ENCODE measurements around the gene MTHFD2L.

DNA sequence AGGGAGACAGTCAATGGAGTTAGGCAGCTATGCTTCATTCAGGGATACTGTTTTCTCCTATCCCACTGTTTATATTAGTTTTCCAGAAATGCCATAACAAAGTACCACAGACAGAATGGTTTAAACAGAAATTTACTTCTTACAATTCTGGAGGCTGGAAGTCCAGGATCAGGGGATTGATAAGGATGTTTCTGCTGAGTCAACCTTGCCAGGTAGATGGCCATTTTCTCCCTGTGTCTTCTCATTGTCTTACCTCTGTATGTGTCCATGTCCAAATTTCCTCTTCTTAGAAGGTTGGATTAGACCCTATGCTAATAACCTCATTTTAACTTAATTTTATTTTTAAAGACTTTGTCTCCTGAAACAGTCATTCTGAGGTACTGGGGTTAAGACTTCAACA lies 129.9 kb downstream of the MTHFD2L start:
- TF ChIP-seq POLR2A (IDR thresholded peaks at IDR 0.05; ENCODE audit: low read length) (no peak), GATA1 (IDR thresholded peaks at IDR 0.05; ENCODE audit: low read depth, low read length) (no peak)
